Right lung (tissue), 10 donors: ENCODE data around the gene HUWE1. TPM values are rescaled to one million over a fixed set of nuclear protein-coding genes. Genes with fewer than 3 reads are reported as not detected.
"Not testable (repeated sequence)": the region's sequence is repeated elsewhere in the genome, so short reads cannot be mapped to it uniquely, and the experiment has no call there.

Experiments
- DNase-seq, 2 donors: peaks; one replicate each; pipeline ENCODE4 v3.0.0-alpha.2; 2013
- long read RNA-seq, 8 donors: transcript quantifications; one replicate each; lab custom pipeline, GENCODE V29; 2026
- polyA plus RNA-seq, 5 donors: library from polyadenylated mRNA; unstranded; fragments of 120-200 nt; gene quantifications; one replicate each; pipeline versions ENCODE4 v1.2.1 to v1.2.3, GENCODE V29; 2013; ENCODE audit warnings: inconsistent platforms in 1 of 5, low replicate concordance in 1 of 5; ENCODE audit not compliant: insufficient read length in 5 of 5, insufficient read depth in 1 of 5

HUWE1 gene
- 100 to 1,000 TPM; 113 to 148 (median 130) TPM for polyA plus RNA-seq
- long read RNA-seq, donor 1, partial matches to known transcripts: 54 of 56 reads
- long read RNA-seq, donor 1, other reads (novel, unspliced or antisense): 0 of 56 reads
- long read RNA-seq, donor 2, full-length matches to known transcripts: 1 of 1 reads
- long read RNA-seq, donor 2, partial matches to known transcripts: 0 of 1 reads
- long read RNA-seq, donor 2, other reads (novel, unspliced or antisense): 0 of 1 reads
- long read RNA-seq, donor 3, full-length matches to known transcripts: 1 of 6 reads
- long read RNA-seq, donor 3, partial matches to known transcripts: 5 of 6 reads
- long read RNA-seq, donor 3, other reads (novel, unspliced or antisense): 0 of 6 reads
- long read RNA-seq, donor 4, partial matches to known transcripts: 10 of 12 reads
- long read RNA-seq, donor 4, other reads (novel, unspliced or antisense): 0 of 12 reads
- long read RNA-seq, donor 5, partial matches to known transcripts: 39 of 42 reads
- long read RNA-seq, donor 5, other reads (novel, unspliced or antisense): 0 of 42 reads
- long read RNA-seq, donor 6, partial matches to known transcripts: 0 of 4 reads
- long read RNA-seq, donor 6, other reads (novel, unspliced or antisense): 0 of 4 reads
- long read RNA-seq, donor 7, full-length matches to known transcripts: 1 of 55 reads
- long read RNA-seq, donor 7, partial matches to known transcripts: 54 of 55 reads
- long read RNA-seq, donor 7, other reads (novel, unspliced or antisense): 0 of 55 reads
- long read RNA-seq, donor 8: 0 reads

GRCh38 chrX:53686151-53686885, at the start of gene HUWE1:
Gene HUWE1 (minus strand): TSS chrX:53686719. CDS start chrX:53654107, 32,612 bp downstream.
- DNase-seq: peak; percentile 73 to 74

GRCh38 chrX:53732797-53733196, 46.3 kb upstream of the HUWE1 start:
- DNase-seq: no peak

GRCh38 chrX:53729751-53730150, 43.2 kb upstream of the HUWE1 start:
- DNase-seq: no peak

GRCh38 chrX:53728506-53728905, 42.0 kb upstream of the HUWE1 start:
- DNase-seq: no peak

- no peak for DNase-seq
Observed at GRCh38 chrX:53724872-53725271, 38.4 kb upstream of the HUWE1 start.

- DNase-seq: no peak
Observed at GRCh38 chrX:53723381-53723780, 36.9 kb upstream of the HUWE1 start.

GRCh38 chrX:53721610-53722009, 35.1 kb upstream of the HUWE1 start:
- not testable (repeated sequence) for DNase-seq

GRCh38 chrX:53719666-53720065, 33.1 kb upstream of the HUWE1 start:
- not testable (repeated sequence) for DNase-seq

GRCh38 chrX:53718073-53718472, 31.6 kb upstream of the HUWE1 start:
- no peak for DNase-seq

GRCh38 chrX:53717205-53717604, 30.7 kb upstream of the HUWE1 start:
- DNase-seq: no peak

- no peak for DNase-seq
Observed at GRCh38 chrX:53716328-53717088, 30.0 kb upstream of the HUWE1 start.

GRCh38 chrX:53715346-53715924, 28.9 kb upstream of the HUWE1 start:
- DNase-seq: no peak

- DNase-seq: peak; percentile 10 to 21
Observed at GRCh38 chrX:53714580-53715345, 28.2 kb upstream of the HUWE1 start.

- DNase-seq: no peak
Observed at GRCh38 chrX:53713987-53714579, 27.6 kb upstream of the HUWE1 start.

GRCh38 chrX:53711436-53711835, 24.9 kb upstream of the HUWE1 start:
- DNase-seq: no peak

- DNase-seq: no peak
Observed at GRCh38 chrX:53704854-53705253, 18.3 kb upstream of the HUWE1 start.

GRCh38 chrX:53704294-53704693, 17.8 kb upstream of the HUWE1 start:
- no peak for DNase-seq

- no peak for DNase-seq
Observed at GRCh38 chrX:53695946-53696549, 9.5 kb upstream of the HUWE1 start.

- no peak for DNase-seq
Observed at GRCh38 chrX:53694642-53695041, 8.1 kb upstream of the HUWE1 start.
